ENCODE measurements around the gene PI4KA. TPM values are rescaled to one million over a fixed set of nuclear protein-coding genes. Genes with fewer than 3 reads are reported as not detected.

Gene PI4KA
- total RNA-seq, 1 experiment from 2014 or later = 54.3 TPM

GRCh38 chr22:20864186-20864908 is 5.7 kb upstream of the PI4KA start:
- Histone ChIP-seq H3K4me1 (ENCODE audit: control insufficient read depth, insufficient read depth, low read length) (no peaks in the 10 kb centered on the region), H3K36me3 (ENCODE audit: control insufficient read depth, insufficient read depth, low read length) (peaks cover 2% of the 10 kb centered on the region), H3K27me3 (ENCODE audit: control insufficient read depth, insufficient read depth, low read length) (no peaks in the 10 kb centered on the region), H3K27ac (ENCODE audit: low read length) (no peak overlapping the region), H3K4me3 (ENCODE audit: low read depth in 2 of 2, low read length in 2 of 2) (no peak overlapping the region), H3K9me3 (ENCODE audit: control insufficient read depth, insufficient read depth, low read depth, low read length) (no peaks in the 10 kb centered on the region)
- DNase-seq (ENCODE audit: low read depth, low spot score) (no peak), ATAC-seq (no peak)
- in situ Hi-C loops (cut with HindIII; ENCODE audit: low pct_unique_long_range_greater_than_20kb, low sequenced_read_pairs) = no loop called here
- intact Hi-C loops (cut with micrococcal nuclease; ENCODE audit: unreplicated experiment) = no loop called here
- POLR2A ChIA-PET = no interaction called here
- CTCF ChIA-PET = no interaction called here
- TF ChIP-seq POLR2AphosphoS5 (IDR thresholded peaks at IDR 0.05; ENCODE audit: low read depth, low read length) = no peak
- no peak for TF ChIP-seq SIN3A (IDR thresholded peaks at IDR 0.05; ENCODE audit: borderline replicate concordance, insufficient read depth, low read depth, low read length)
- no peak for TF ChIP-seq CTCF (IDR thresholded peaks at IDR 0.05)
- no peak for TF ChIP-seq REST (IDR thresholded peaks at IDR 0.05; ENCODE audit: insufficient read depth in 1 of 2, low read depth in 2 of 2, low read length in 1 of 2)
- no peak for TF ChIP-seq TCF7L2 (IDR thresholded peaks at IDR 0.05; ENCODE audit: low read depth, low read length)
- BruUV-seq (replicated peaks) = no TSS peak

- intact Hi-C loops (cut with micrococcal nuclease; ENCODE audit: unreplicated experiment) (no loop called here), in situ Hi-C loops (cut with HindIII; ENCODE audit: low pct_unique_long_range_greater_than_20kb, low sequenced_read_pairs) (no loop called here)
- DNase-seq (ENCODE audit: low read depth, low spot score) = no peak
- ChIA-PET POLR2A (no interaction called here), CTCF (no interaction called here)
- BruUV-seq (replicated peaks) = no TSS peak
- no peaks in the 10 kb centered on the region for H3K27me3 ChIP-seq (ENCODE audit: control insufficient read depth, insufficient read depth, low read length)
- no peak for ATAC-seq
- no peak overlapping the region for H3K4me3 ChIP-seq (ENCODE audit: low read depth in 2 of 2, low read length in 2 of 2)
- H3K4me1 ChIP-seq (ENCODE audit: control insufficient read depth, insufficient read depth, low read length) = no peaks in the 10 kb centered on the region
- H3K9me3 ChIP-seq (ENCODE audit: control insufficient read depth, insufficient read depth, low read depth, low read length) = no peaks in the 10 kb centered on the region
- no peak overlapping the region for H3K27ac ChIP-seq (ENCODE audit: low read length)
- H3K36me3 ChIP-seq (ENCODE audit: control insufficient read depth, insufficient read depth, low read length) = peaks cover 4% of the 10 kb centered on the region
- TF ChIP-seq SIN3A (IDR thresholded peaks at IDR 0.05; ENCODE audit: borderline replicate concordance, insufficient read depth, low read depth, low read length) = no peak
These were observed 4.8 kb upstream of the PI4KA start for GRCh38 chr22:20863366-20863765.

- Histone ChIP-seq H3K27ac (ENCODE audit: low read length) (no peak overlapping the region), H3K36me3 (ENCODE audit: control insufficient read depth, insufficient read depth, low read length) (peaks cover 8% of the 10 kb centered on the region), H3K27me3 (ENCODE audit: control insufficient read depth, insufficient read depth, low read length) (no peaks in the 10 kb centered on the region), H3K4me3 (ENCODE audit: low read depth in 2 of 2, low read length in 2 of 2) (no peak overlapping the region), H3K4me1 (ENCODE audit: control insufficient read depth, insufficient read depth, low read length) (peaks cover 1% of the 10 kb centered on the region; the same call in 1 of the 2 replicates), H3K9me3 (ENCODE audit: control insufficient read depth, insufficient read depth, low read depth, low read length) (no peaks in the 10 kb centered on the region)
- in situ Hi-C loops (cut with HindIII; ENCODE audit: low pct_unique_long_range_greater_than_20kb, low sequenced_read_pairs) (no loop called here), intact Hi-C loops (cut with micrococcal nuclease; ENCODE audit: unreplicated experiment) (no loop called here)
- DNase-seq (ENCODE audit: low read depth, low spot score) = no peak
- POLR2A ChIA-PET = no interaction called here
- BruUV-seq (replicated peaks) = no TSS peak
- CTCF ChIA-PET = interaction anchor here (0.5 kb wide), 1 partner anchor 100 kb away, joined by 10 read pairs; no protein-coding TSS in a partner anchor
- TF ChIP-seq CTCF (IDR thresholded peaks at IDR 0.05) (no peak), TCF7L2 (IDR thresholded peaks at IDR 0.05; ENCODE audit: low read depth, low read length) (no peak), POLR2AphosphoS5 (IDR thresholded peaks at IDR 0.05; ENCODE audit: low read depth, low read length) (no peak), REST (IDR thresholded peaks at IDR 0.05; ENCODE audit: insufficient read depth in 1 of 2, low read depth in 2 of 2, low read length in 1 of 2) (no peak), SIN3A (IDR thresholded peaks at IDR 0.05; ENCODE audit: borderline replicate concordance, insufficient read depth, low read depth, low read length) (no peak)
- no peak for ATAC-seq
These were observed 3.9 kb upstream of the PI4KA start for GRCh38 chr22:20862540-20862939.
